ENCODE results near the gene CYB5A.

The CYB5A gene

GRCh38 chr18:74203811-74204210 is 88.0 kb downstream of the CYB5A start:
- FAIRE-seq, result no peak
